HepG2 (cell line): ENCODE results near the gene NT5C2. TPM values are rescaled to one million over a fixed set of nuclear protein-coding genes. Genes with fewer than 3 reads are reported as not detected.

Experiments used
- AFF4 ChIP-seq: sonication (generic); formaldehyde crosslinking; IDR thresholded peaks from 2 replicates; pipeline ENCODE4 v1.4.0; 2020; ENCODE audit warnings: missing genetic modification reagents
- GFI1 ChIP-seq: sonication (generic); formaldehyde crosslinking; IDR thresholded peaks from 2 replicates; pipeline ENCODE4 v1.5.0; 2020; ENCODE audit warnings: missing genetic modification reagents, mild to moderate bottlenecking, borderline replicate concordance
- MAFG ChIP-seq: sonication (generic); formaldehyde crosslinking; IDR thresholded peaks from 2 replicates; pipeline ENCODE4 v1.5.1; 2020; ENCODE audit warnings: mild to moderate bottlenecking, missing genetic modification reagents
- MBD4 ChIP-seq: IDR thresholded peaks from 2 replicates; pipeline ENCODE4 v1.6.1; 2012; ENCODE audit warnings: low read length, inconsistent platforms, borderline replicate concordance
- MIER2 ChIP-seq: IDR thresholded peaks from 2 replicates; pipeline ENCODE4 v1.6.1; 2016; ENCODE audit warnings: missing biosample characterization, missing genetic modification reagents
- NCOA5 ChIP-seq: sonication (generic); formaldehyde crosslinking; IDR thresholded peaks from 2 replicates; pipeline ENCODE4 v1.4.0; 2020; ENCODE audit warnings: missing genetic modification reagents
- ONECUT2 ChIP-seq: sonication (generic); formaldehyde crosslinking; IDR thresholded peaks from 2 replicates; pipeline ENCODE4 v1.4.0; 2020; ENCODE audit warnings: missing genetic modification reagents
- PATZ1 ChIP-seq: sonication (generic); formaldehyde crosslinking; IDR thresholded peaks from 2 replicates; pipeline ENCODE4 v1.4.0; 2020; ENCODE audit warnings: missing genetic modification reagents
- SIN3B ChIP-seq: fragments of 150-350 bp; IDR thresholded peaks from 2 replicates; pipeline ENCODE4 v1.6.1; 2014; ENCODE audit warnings: low read length
- TCF12 ChIP-seq, 2 experiments: fragments of 450-650 bp in 1 of 2; sonication (generic) in 1 of 2; formaldehyde crosslinking in 1 of 2; IDR thresholded peaks; 2 replicates each; pipeline versions ENCODE4 v1.6.1 to v1.8.0; 2017 to 2022; ENCODE audit warnings: antibody characterized with exemption in 1 of 2, mild to moderate bottlenecking in 1 of 2, missing genetic modification reagents in 1 of 2, moderate library complexity in 1 of 2
- ZFP91 ChIP-seq: sonication (generic); formaldehyde crosslinking; IDR thresholded peaks from 2 replicates; pipeline ENCODE4 v1.9.0; 2022; ENCODE audit warnings: missing genetic modification reagents, mild to moderate bottlenecking, borderline replicate concordance
- ZNF280D ChIP-seq: sonication (generic); formaldehyde crosslinking; IDR thresholded peaks from 2 replicates; pipeline ENCODE4 v1.5.1; 2020; ENCODE audit warnings: mild to moderate bottlenecking, missing genetic modification reagents
- ZNF503 ChIP-seq: sonication (generic); formaldehyde crosslinking; IDR thresholded peaks from 2 replicates; pipeline ENCODE4 v1.4.0; 2020; ENCODE audit warnings: missing genetic modification reagents
- ZNF616 ChIP-seq: sonication (generic); formaldehyde crosslinking; IDR thresholded peaks from 2 replicates; pipeline ENCODE4 v1.5.0; 2020; ENCODE audit warnings: low read depth, mild to moderate bottlenecking, missing genetic modification reagents
- ZSCAN9 ChIP-seq: IDR thresholded peaks from 2 replicates; pipeline ENCODE4 v1.6.1; 2016; ENCODE audit warnings: borderline replicate concordance
- polyA plus RNA-seq, 8 experiments: library from polyadenylated mRNA; depleted of rRNA in 3 of 8; stranded (reverse) in 7 of 8; unstranded in 1 of 8; fragments of >200 nt; fragmentation: Illumina TruSeq in 4 of 8; extraction: Trizol in 4 of 8; gene quantifications; 2 replicates each; pipeline versions ENCODE4 v1.2.1 to v1.2.3, GENCODE V29; 2011 to 2016; ENCODE audit warnings: low read depth in 4 of 8, missing spikeins in 1 of 8, mixed read lengths in 1 of 8; ENCODE audit not compliant: insufficient read depth in 1 of 8
- total RNA-seq, 5 experiments: library from RNA; depleted of rRNA; stranded (reverse); fragments of >200 nt; fragmentation: Illumina TruSeq; extraction: Trizol; gene quantifications; 2 replicates each; pipeline ENCODE4 v1.2.3, GENCODE V29; 2016; ENCODE audit warnings: low read depth in 1 of 5

Gene NT5C2
- total and polyA plus RNA-seq, 2 of the 13 experiments (the other 11 are each of a cell fraction or from before 2014, with no cell fraction given): 40.6 to 55.2 TPM

GRCh38 chr10:103053659-103054581, 139.2 kb downstream of the NT5C2 start (continued):
- no peak for TF ChIP-seq AFF4 (CRISPR knock-in tag)
- TF ChIP-seq NCOA5 (CRISPR knock-in tag): no peak
- no peak for TF ChIP-seq TCF12 (IDR thresholded peaks at IDR 0.05)
- TF ChIP-seq TCF12 (CRISPR knock-in tag; IDR thresholded peaks at IDR 0.05): no peak
- TF ChIP-seq MIER2 (CRISPR knock-in tag): peak; percentile 87
- TF ChIP-seq ZNF503: peak; percentile 81; the same call in 1 of the 2 replicates
- peak; percentile 46; the same call in 1 of the 2 replicates for TF ChIP-seq ONECUT2 (CRISPR knock-in tag)
- TF ChIP-seq ZSCAN9 (CRISPR knock-in tag): peak; percentile 95; the same call in 1 of the 2 replicates
- TF ChIP-seq PATZ1 (CRISPR knock-in tag): peak; percentile 86
- TF ChIP-seq GFI1: peak; percentile 57
- TF ChIP-seq ZFP91 (CRISPR knock-in tag): peak; percentile 72
- TF ChIP-seq MBD4: no peak
- peak; percentile 96 for TF ChIP-seq ZNF280D
- TF ChIP-seq SIN3B: 0 out of 2 replicates have a peak, but pooled peaks have one; percentile 45
- 0 out of 2 replicates have a peak, but pooled peaks have one; percentile 57 for TF ChIP-seq ZNF616
- TF ChIP-seq MAFG (CRISPR knock-in tag): no peak
